NCI-H2196 treated with DMSO at 0.1 percent for 48 hours (cell line): ENCODE results near the gene RAX2.
A peak's percentile ranks its signal among the peaks of the same experiment; 100 is the strongest.

ENCODE experiments used
- DNase-seq: peaks from one replicate; lab custom pipeline; 2025; ENCODE audit not compliant: unreplicated experiment; lab: John Stamatoyannopoulos, UW

The RAX2 gene

DNA sequence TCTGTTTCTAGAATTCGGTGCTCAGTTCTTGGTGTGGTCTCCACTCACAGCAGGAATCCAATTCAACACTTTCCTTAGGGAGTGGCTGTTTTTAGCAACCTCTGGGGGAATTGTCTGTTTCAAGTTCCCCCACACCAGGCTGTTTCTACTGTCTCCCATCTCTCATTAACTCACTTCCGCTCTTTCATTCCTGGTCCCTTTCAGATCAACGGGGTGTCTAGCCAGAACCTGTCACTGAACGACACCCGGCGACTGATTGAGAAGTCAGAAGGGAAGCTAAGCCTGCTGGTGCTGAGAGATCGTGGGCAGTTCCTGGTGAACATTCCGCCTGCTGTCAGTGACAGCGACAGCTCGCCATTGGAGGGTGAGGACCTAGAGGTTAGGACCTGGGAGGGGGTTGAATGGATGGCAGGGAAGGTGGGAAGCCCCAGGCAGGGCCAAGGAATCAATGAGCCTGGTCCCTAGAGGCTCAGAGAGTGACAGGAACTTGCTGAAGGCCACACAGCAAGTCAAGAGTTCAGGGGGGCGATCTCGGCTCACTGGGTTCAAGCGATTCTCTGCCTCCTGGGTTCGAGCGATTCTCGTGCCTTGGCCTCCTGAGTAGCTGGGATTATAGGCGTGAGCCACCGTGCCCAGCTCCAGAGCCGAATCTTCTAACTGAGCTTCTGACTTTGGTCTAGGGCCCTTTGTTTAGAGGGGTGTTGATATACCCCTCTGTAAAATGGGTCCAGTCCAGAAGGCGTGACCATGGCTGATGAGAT is 38.3 kb downstream of the RAX2 start:
- no peak for DNase-seq

DNA sequence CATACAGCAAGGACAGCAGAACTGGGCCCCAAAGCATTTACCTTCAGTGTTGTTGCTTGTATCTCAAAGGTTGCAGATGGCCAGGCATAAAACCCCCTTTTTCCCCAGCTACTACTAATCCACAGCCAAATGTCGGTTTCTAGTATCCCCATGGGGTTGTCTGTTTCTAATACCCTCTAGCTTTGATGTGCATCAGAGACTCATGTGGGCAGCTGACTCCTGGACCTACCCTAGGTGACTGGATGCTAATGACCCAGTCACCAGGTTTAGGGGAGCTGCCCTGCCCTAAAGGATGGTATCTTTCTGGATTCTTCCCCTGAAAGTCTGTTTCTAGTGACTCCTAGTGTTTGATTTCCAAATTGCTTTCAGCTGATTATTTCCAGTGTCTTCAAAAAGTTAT is 39.9 kb downstream of the RAX2 start:
- DNase-seq, result no peak

DNA sequence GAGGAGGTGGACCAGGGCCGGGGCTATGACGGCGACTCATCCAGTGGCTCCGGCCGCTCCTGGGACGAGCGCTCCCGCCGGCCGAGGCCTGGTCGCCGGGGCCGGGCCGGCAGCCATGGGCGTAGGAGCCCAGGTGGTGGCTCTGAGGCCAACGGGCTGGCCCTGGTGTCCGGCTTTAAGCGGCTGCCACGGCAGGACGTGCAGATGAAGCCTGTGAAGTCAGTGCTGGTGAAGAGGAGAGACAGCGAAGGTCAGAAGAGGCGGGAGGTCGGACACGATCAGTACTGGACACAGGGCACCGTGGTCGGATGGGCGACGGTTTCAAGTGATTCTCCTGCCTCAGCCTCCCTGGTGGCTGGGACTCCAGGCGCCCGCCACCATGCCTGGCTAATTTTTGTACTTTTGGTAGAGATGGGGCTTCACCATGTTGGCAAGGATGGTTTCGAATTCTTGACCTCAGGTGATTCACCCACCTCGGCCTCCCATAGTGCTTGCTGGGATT is 41.5 kb downstream of the RAX2 start:
- no peak for DNase-seq

DNA sequence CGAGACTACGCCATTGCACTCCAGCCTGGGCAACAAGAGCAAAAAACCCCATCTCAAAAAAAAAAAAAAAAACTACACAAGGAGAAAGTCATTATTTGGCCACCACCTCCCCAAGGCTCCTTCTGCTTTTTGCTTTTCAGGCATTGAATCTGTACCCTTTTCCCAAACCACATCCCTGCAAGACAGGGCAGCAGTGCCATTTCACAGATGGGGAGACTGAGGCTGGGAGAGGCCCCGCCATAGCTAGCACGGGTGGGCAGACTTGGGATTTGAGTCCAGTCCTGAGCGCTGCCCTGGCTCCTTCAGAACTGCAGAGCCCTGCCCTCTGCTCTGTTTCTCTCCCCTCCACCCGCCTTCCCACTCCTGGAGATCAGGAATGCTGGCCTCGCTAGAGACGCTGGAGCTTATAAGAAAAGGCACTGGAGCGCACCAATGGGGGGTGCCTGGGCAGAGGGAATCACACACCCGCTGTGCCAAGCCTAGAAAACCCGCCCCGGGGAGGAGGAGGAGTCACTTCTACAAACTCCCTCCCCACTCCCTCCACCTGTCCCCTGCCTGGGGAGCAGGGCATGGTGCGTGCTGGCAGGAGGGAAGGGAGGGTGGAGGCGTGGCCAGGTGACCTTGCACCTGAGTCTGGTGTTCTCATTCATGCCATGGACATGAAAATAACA is 46.3 kb downstream of the RAX2 start:
- DNase-seq, result peak; percentile 91

DNA sequence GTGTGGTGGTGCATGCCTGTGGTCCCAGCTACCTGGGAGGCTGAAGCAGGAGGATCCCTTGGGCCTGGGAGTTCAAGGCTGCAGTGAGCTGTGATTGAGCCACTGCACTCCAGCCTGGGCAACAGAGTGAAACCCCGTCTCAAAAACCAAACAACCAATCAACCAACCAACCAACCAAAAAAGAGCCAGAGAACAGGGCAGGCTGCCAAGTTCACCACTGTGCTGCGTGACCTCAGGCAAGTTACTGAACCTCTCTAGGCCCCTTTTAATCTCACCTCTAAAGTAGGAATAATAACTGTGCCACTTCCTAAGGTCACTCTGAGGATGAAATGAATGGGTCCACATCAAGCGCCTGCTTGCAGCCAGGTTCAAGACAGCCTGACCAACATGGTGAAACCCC is 46.9 kb downstream of the RAX2 start:
- no peak for DNase-seq

DNA sequence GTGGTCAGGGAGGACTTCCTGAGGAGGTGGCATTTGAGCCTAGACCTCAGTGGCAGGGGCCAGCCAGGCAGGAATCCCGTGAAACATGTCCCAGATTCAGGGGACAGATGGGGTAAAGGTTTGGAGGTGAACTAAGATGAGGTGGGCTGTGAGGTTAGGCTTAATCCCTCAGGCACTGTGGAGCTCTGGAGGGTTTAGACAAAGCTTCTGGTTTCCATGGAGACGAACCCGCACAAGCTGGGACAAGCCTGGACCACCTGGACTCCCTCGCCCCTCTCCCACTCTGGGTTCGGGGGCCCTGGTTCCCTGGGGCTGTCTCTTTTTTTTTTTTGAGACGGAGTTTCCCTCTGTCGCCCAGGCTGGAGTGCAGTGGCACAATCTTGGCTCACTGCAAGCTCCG is 48.1 kb downstream of the RAX2 start:
- no peak for DNase-seq

DNA sequence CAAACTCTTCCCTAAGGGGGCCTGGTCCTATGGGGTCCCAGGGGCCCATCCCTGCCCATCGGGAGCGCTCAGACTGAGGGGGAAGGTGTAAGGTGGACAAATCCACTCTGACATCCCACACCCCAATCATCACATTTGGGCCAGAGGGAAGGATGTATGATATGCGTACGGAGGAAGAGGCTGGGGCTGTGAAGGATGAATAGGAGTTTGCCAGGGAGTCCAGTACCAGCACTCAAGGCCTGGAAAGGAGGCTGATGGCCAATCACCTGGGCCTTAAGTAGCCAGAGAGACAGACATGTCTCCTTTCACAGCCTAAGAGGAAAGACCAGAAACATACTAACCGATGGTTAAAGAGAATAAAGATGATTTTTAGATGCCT is 48.9 kb downstream of the RAX2 start:
- no peak for DNase-seq

DNA sequence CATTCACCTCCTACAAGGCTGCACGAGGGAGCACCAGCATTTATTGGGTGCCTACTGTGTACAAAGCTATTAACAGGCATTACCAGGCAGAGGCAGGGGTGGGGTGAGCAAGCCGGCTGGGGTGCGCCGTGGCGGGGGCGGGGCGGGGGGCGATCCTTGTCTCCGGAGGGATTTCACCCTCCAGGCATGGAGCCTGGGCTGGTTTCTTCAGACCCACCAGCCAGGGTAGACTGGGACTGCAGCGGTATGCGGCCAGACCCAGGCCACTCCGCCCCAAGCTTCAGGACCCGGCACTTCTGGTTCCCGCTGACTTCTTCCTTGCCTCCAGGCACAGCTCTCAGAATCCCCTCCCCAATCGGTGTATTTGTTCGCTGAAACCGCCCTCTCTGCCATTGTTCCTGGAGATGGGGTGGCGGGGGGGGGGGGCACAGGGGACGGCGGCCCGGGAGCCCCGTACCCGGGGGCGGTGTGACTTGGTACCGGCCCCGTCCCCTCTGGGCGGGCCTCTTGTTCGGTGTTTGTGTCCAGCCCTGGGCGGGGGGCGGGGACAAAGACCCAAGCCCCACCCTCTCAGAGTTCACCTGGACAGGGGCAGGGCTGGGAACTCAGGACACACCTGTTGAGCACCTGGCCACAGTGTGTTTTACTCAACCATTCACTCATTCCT is 49.5 kb downstream of the RAX2 start:
- peak; percentile 30 for DNase-seq

DNA sequence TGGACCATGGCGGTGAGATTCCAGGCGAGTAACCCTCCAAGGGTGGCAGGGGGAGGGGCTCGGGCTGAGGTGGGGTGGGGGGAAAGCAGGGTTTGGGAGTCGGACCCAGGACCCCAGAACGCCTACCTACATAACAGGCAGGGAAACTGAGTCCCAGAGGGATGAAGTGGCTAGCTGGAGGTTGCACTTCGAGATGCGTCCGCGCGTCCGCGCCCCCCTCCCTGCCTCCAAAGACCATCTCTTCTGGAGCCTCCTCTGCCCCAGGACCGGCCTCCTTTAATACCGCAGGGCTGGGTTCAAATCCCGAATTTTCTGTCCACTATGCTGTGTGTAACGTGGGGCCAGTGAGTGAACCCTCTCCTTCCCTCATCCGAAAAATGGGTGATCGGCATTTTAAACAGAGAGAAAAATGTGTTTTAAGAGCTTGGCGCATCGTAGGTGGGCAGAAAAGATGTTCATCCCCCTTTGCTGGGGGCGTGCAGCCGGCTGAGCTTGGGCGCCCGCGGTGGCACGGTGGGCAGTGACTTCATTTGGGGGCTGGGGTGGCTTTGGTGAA is 50.1 kb downstream of the RAX2 start:
- no peak for DNase-seq

DNA sequence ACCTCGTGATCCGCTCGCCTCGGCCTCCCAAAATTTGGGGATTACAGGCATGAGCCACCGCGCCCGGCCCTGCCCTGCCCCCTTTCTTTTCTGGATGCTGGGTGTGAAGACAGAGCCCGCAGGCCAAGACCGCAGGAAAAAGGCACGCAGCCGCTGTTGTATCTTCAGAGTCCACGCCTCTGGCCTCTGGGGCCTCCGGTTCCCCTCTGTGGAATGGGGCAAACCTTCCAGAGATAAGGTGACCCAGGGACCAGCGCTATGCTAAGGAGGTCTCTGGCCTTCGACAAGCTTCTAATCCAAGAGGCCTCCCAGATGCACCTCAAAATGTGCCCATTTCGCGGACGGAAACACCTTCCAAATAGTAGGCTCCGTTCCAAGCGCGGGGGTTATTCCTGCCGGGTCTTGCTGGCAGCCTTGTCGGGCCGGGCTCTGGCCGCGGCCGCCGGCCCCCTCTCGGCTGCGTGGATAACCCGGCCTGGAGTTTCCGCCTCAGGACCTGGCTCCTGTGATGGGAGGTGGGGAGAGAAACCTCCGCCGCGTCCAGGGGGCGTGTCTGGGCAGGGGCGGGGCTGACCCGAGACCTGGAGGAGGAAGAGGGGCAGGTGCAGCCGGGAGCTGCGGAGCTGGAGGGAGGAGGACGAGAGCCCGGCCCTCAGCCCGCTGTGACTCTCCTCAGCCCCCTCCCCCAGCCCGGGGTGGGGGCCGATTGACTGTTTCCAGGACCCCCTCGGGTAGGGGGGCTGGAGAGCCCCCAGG is 50.7 kb downstream of the RAX2 start:
- peak; percentile 92 for DNase-seq

DNA sequence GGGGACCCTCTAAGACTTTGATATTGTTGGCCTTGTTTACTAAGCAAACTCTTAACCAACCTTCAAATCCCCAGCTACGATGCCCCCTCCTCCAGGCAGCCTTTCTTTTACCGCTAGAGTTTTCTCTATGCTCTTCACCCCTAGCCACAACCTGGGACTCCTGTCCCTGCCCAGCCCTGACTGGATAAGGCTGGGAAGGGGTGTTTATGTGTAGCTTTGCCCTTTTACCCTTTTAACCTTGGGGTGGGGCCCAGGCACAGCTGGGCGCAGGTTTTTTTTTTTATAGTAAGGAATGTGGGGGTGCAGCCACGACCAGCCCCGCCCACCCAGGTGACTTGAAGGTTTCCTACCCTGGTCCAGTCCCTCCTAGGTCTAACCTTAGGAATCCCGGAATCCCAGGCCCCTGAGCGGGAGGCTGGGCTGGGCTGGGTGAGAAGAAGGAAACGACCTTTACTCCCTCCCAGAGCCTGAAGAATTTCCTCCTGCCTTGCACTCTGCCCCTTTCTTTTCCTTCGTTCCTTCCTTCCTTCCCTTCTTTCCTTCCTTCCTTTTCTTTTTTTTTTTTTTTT is 51.6 kb downstream of the RAX2 start:
- no peak for DNase-seq

DNA sequence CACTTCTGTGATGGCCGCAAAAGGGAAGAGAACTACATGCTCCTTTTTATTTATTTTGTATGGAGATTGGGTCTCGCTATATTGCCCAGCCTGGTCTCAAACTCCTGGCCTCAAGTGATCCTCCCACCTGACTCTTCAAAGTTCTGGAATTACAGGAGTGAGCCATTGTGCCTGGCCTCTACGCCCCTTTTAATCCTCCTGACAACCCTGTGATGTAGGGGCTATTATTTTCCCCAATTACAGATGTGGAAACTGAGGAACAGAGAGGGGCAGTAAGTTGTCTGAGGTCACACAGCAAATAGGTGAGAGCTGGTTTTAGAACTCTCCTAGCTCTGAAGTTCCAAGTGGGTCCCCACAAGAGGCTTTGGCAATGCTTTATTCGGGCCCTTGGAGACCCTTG is 52.2 kb downstream of the RAX2 start:
- no peak for DNase-seq
